OCI-LY3 (cell line): ENCODE measurements around the gene SIVA1.

Source experiments
- H2AFZ ChIP-seq: fragments of 200-600, 300-600 bp; shearing (Covaris generic); 2 replicates; pipeline ENCODE4 v1.6.0; 2014; ENCODE audit warnings: antibody characterized with exemption, low read depth, low read length
- H3K27ac ChIP-seq: fragments of 200-600, 300-600 bp; sonication (generic); 2 replicates; pipeline ENCODE4 v1.5.1; 2014; ENCODE audit warnings: mild to moderate bottlenecking, low read length, moderate library complexity, mixed read lengths
- H3K27me3 ChIP-seq: fragments of 200-600, 300-600 bp; sonication (generic); 2 replicates; pipeline ENCODE4 v1.6.1; 2014; ENCODE audit warnings: low read depth, low read length, mixed read lengths
- H3K36me3 ChIP-seq: fragments of 200-600, 300-600 bp; sonication (generic); replicated peaks from 2 replicates; pipeline ENCODE3; 2014; ENCODE audit warnings: low read depth, low read length, mixed read lengths
- H3K4me1 ChIP-seq: fragments of 300-600, 200-600 bp; sonication (generic); 2 replicates; pipeline ENCODE4 v1.6.1; 2014; ENCODE audit warnings: low read length, mixed read lengths
- H3K4me2 ChIP-seq: fragments of 200-600, 300-600 bp; sonication (generic); 2 replicates; pipeline ENCODE4 v1.6.1; 2014; ENCODE audit warnings: low read length, mixed read lengths
- H3K4me3 ChIP-seq: fragments of 300-600, 200-600 bp; sonication (generic); 2 replicates; pipeline ENCODE4 v1.5.1; 2014; ENCODE audit warnings: antibody characterized with exemption, mild to moderate bottlenecking, low read length, moderate library complexity
- H3K79me2 ChIP-seq: fragments of 300-600, 200-600 bp; shearing (Covaris generic); 2 replicates; pipeline ENCODE4 v1.6.1; 2014; ENCODE audit warnings: mild to moderate bottlenecking, low read length, mixed read lengths
- H3K9ac ChIP-seq: fragments of 300-600, 200-600 bp; shearing (Covaris generic); 2 replicates; pipeline ENCODE4 v1.6.0; 2014; ENCODE audit warnings: mild to moderate bottlenecking, low read length, moderate library complexity
- H3K9me3 ChIP-seq: fragments of 200-600, 300-600 bp; shearing (Covaris generic); 2 replicates; pipeline ENCODE4 v1.6.1; 2014; ENCODE audit warnings: low read length, mixed read lengths; ENCODE audit not compliant: insufficient read depth
- H4K20me1 ChIP-seq: fragments of 200-600, 300-600 bp; sonication (generic); 2 replicates; pipeline ENCODE4 v1.6.1; 2016; ENCODE audit warnings: low read length, mixed read lengths; ENCODE audit not compliant: insufficient read depth
- EZH2phosphoT487 ChIP-seq: fragments of 200-600 bp; shearing (Covaris generic); IDR thresholded peaks from 2 replicates; pipeline ENCODE4 v1.6.1; 2018; ENCODE audit warnings: antibody characterized with exemption, mixed run types, low read depth
- TF ChIP-seq, protein P1 (sequence below): fragments of 200-600, 300-600 bp; sonication (generic); IDR thresholded peaks from 2 replicates; pipeline ENCODE4 v1.5.1; 2014; ENCODE audit warnings: antibody characterized with exemption, low read length, low read depth

SIVA1 gene

DNA sequence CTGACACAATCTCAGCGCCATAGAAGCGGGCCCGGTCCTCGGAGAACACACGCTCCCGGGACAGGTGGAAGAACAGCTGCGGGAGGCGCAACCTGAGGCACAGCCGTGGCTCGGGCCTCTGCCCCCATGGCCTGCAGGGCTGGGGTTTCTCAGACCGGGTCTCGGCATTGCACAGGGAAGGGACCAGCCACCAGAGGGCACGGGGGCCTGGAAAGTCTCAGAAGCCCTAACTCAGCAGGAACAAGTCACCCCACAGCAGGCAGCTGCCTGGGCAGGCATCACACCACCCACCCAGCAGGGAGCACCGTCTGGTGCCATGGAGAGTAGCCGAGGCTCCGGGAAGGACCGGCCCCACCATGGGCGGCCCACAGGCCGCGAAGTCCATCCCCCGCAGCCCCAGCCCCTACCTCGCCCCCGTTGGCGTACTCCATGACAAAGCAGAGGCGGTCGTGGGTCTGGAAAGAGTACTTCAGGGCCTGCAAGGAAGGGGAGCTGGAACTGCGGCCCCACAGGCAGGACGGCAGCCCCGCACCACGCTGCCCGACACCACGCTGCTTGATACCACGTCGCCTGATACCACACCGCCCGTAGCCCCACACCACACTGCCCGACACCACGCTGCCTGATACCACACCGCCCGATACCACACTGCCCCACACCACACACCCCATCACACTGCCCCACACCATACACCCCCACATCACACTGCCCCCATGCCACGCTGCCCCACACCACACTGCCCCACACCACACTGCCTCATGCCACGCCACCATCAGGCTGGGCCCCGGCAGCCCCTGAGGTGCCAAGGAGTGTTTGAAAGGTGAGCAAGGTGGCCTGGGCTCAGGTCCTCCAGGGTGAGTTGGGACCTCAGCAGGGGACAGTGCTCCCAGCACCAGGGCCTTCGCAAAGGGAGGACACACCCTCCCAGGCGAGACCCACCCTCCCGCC, 20.8 kb downstream of the SIVA1 start:
- Histone ChIP-seq H3K27ac (no peak overlapping the region), H3K27me3 (no peaks in the 10 kb centered on the region), H3K79me2 (no peaks in the 10 kb centered on the region), H3K9ac (no peak overlapping the region), H3K4me1 (0 out of 2 replicates have a peak, but pooled peaks cover under 1% of the 10 kb centered on the region), H2AFZ (no peak overlapping the region), H3K4me2 (no peak overlapping the region), H3K4me3 (no peak overlapping the region), H3K9me3 (no peaks in the 10 kb centered on the region), H3K36me3 (peaks cover 40% of the 10 kb centered on the region), H4K20me1 (no peaks in the 10 kb centered on the region; the same call in 1 of the 2 replicates)
- no peak for TF ChIP-seq EZH2phosphoT487
- TF ChIP-seq, protein P1, sequence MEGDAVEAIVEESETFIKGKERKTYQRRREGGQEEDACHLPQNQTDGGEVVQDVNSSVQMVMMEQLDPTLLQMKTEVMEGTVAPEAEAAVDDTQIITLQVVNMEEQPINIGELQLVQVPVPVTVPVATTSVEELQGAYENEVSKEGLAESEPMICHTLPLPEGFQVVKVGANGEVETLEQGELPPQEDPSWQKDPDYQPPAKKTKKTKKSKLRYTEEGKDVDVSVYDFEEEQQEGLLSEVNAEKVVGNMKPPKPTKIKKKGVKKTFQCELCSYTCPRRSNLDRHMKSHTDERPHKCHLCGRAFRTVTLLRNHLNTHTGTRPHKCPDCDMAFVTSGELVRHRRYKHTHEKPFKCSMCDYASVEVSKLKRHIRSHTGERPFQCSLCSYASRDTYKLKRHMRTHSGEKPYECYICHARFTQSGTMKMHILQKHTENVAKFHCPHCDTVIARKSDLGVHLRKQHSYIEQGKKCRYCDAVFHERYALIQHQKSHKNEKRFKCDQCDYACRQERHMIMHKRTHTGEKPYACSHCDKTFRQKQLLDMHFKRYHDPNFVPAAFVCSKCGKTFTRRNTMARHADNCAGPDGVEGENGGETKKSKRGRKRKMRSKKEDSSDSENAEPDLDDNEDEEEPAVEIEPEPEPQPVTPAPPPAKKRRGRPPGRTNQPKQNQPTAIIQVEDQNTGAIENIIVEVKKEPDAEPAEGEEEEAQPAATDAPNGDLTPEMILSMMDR, result no peak

DNA sequence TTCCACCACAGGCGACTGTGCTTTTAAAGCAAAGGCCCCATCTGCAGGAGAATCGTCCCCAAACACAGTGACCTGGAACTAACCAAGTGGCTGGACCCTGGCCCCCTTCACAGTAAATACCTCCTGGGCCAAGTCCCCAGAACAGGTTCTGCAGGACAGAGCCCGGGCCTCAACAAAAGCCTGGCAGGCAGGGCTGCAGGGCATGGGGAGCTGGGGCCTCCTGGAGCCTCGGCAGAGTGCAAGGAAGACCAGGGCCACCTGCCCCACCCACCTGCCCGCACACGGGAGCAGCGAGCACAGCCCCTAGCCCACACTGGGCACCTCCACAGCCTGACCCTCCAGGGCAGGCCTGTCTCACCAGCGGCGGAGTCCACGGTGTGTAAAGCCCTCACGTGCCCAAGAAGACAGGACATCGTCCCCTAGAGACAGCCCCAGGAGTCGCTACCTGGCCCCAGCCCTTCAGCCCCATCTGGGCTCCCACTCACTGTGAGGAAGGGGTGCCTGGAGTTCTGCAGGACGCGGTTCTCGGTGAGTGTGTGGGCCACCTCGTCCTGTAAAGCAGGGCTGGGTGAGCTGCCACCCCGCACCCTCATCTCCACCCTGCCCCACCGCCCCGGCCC, 21.6 kb downstream of the SIVA1 start:
- H3K4me2 ChIP-seq, result no peak overlapping the region
- H3K4me1 ChIP-seq, result no peaks in the 10 kb centered on the region
- no peaks in the 10 kb centered on the region for H3K79me2 ChIP-seq
- no peak overlapping the region for H3K4me3 ChIP-seq
- no peaks in the 10 kb centered on the region; the same call in 1 of the 2 replicates for H4K20me1 ChIP-seq
- no peak overlapping the region for H3K9ac ChIP-seq
- peaks cover 40% of the 10 kb centered on the region for H3K36me3 ChIP-seq
- H3K27me3 ChIP-seq, result no peaks in the 10 kb centered on the region
- H3K9me3 ChIP-seq, result no peaks in the 10 kb centered on the region
- no peak overlapping the region for H2AFZ ChIP-seq
- TF ChIP-seq, protein P1, result no peak
- TF ChIP-seq EZH2phosphoT487, result no peak
- H3K27ac ChIP-seq, result no peak overlapping the region

DNA sequence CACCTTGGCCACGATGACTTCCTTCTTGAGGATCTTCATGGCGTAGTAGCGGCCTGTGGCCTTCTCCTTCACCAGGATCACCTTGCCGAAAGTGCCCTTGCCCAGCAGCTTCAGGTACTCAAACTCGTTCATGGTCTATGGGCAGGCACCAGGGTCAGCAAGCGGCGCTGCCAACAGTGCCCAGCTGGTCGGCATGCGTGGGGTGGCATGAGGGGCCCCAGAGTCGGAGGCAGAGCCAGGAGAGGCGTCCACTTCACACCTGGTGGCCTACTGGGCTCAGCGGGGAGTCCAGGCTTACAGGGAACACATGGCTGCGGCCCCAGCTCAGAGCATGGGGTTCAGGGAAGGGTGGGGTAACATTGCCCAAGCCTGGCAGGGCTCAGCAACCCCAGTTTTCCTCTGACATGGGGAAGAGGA, 22.1 kb downstream of the SIVA1 start:
- H2AFZ ChIP-seq, result no peak overlapping the region
- TF ChIP-seq, protein P1, result no peak
- no peak for TF ChIP-seq EZH2phosphoT487
- H3K27me3 ChIP-seq, result no peaks in the 10 kb centered on the region
- H3K4me2 ChIP-seq, result no peak overlapping the region
- no peaks in the 10 kb centered on the region for H3K9me3 ChIP-seq
- H3K36me3 ChIP-seq, result peaks cover 37% of the 10 kb centered on the region
- no peaks in the 10 kb centered on the region; the same call in 1 of the 2 replicates for H4K20me1 ChIP-seq
- no peak overlapping the region for H3K27ac ChIP-seq
- H3K79me2 ChIP-seq, result no peaks in the 10 kb centered on the region
- H3K9ac ChIP-seq, result no peak overlapping the region
- H3K4me1 ChIP-seq, result no peaks in the 10 kb centered on the region
- H3K4me3 ChIP-seq, result no peak overlapping the region

DNA sequence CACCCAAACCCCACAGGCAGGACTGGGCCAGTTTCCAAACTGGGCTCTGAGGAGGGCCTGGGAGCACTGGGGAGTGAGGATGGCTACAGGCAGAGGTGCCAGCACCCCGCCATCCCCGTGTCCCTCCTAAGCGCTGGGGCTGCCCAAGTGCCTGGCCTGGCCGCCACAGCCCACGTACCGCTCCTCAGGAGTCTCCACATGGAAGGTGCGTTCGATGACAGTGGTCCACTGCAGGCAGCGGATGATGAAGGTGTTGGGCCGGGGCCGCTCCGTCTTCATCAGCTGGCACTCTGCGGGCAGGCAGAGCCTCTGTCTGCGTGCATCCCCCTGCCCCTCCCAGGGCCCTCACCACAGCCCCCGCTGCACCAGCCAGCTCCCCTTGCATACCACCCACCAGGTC, 23.5 kb downstream of the SIVA1 start:
- Histone ChIP-seq H3K27me3 (no peaks in the 10 kb centered on the region), H3K4me1 (no peaks in the 10 kb centered on the region), H3K9me3 (no peaks in the 10 kb centered on the region), H3K4me3 (no peak overlapping the region), H2AFZ (no peak overlapping the region), H3K27ac (no peak overlapping the region), H3K36me3 (peaks cover 28% of the 10 kb centered on the region), H3K4me2 (no peak overlapping the region), H4K20me1 (peaks cover 2% of the 10 kb centered on the region; the same call in 1 of the 2 replicates), H3K9ac (no peak overlapping the region), H3K79me2 (no peaks in the 10 kb centered on the region)
- TF ChIP-seq EZH2phosphoT487, result no peak
- TF ChIP-seq, protein P1, result no peak
